Thyroid gland (tissue), 4 donors: Measurements from ENCODE around the gene FBXL7.

ENCODE experiments used
- CTCF ChIP-seq, 6 experiments: fragments of 200-600 bp in 3 of 6; fragments of 450-650 bp in 3 of 6; sonication (generic) in 3 of 6; IDR thresholded peaks; one replicate each; pipeline ENCODE4 v1.5.1; 2016 to 2019; ENCODE audit warnings: antibody characterized with exemption in 6 of 6, mild to moderate bottlenecking in 2 of 6, inconsistent platforms in 1 of 6, moderate library complexity in 1 of 6
- POLR2A ChIP-seq, 2 donors: fragments of 450-650 bp; IDR thresholded peaks; one replicate each; pipeline ENCODE4 v1.6.1; 2017; ENCODE audit warnings: antibody characterized with exemption in 2 of 2, mild to moderate bottlenecking in 2 of 2, moderate library complexity in 1 of 2

GRCh38 chr5:15549961-15550360 is 50.0 kb downstream of the FBXL7 start:
- TF ChIP-seq CTCF (IDR thresholded peaks at IDR 0.05) (no peak), POLR2A (IDR thresholded peaks at IDR 0.05) (no peak)
